Mucosa of rectum (tissue), 2 donors: Measurements from ENCODE around the gene RFX3.

Experiments used
- H3K27ac ChIP-seq, 2 donors: one replicate each; pipeline ENCODE4 v1.7.0; 2013; ENCODE audit warnings: inconsistent platforms in 2 of 2, low read depth in 2 of 2, low read length in 2 of 2
- H3K27me3 ChIP-seq, 2 donors: one replicate each; pipeline ENCODE4 v1.7.0; 2013; ENCODE audit warnings: low read length in 2 of 2; ENCODE audit not compliant: control insufficient read depth in 2 of 2, insufficient read depth in 2 of 2
- H3K36me3 ChIP-seq, 2 donors: one replicate each; pipeline ENCODE4 v1.7.0; 2013; ENCODE audit warnings: low read length in 2 of 2; ENCODE audit not compliant: control insufficient read depth in 2 of 2, insufficient read depth in 2 of 2
- H3K4me1 ChIP-seq, 2 donors: one replicate each; pipeline ENCODE4 v1.7.0; 2013; ENCODE audit warnings: low read length in 2 of 2, mild to moderate bottlenecking in 1 of 2; ENCODE audit not compliant: control insufficient read depth in 2 of 2, insufficient read depth in 2 of 2
- H3K4me3 ChIP-seq, 2 donors: one replicate each; pipeline ENCODE4 v1.7.0; 2013; ENCODE audit warnings: low read length in 2 of 2
- H3K9ac ChIP-seq, 2 donors: one replicate each; pipeline ENCODE4 v1.7.0; 2013; ENCODE audit warnings: low read length in 2 of 2, low read depth in 1 of 2, mild to moderate bottlenecking in 1 of 2
- H3K9me3 ChIP-seq, 2 donors: one replicate each; pipeline ENCODE4 v1.7.0; 2013; ENCODE audit warnings: low read length in 2 of 2; ENCODE audit not compliant: control insufficient read depth in 2 of 2
- donor health status: healthy.
- donor health status: Normal muscosa, but diverticular disease.

RFX3 gene

DNA sequence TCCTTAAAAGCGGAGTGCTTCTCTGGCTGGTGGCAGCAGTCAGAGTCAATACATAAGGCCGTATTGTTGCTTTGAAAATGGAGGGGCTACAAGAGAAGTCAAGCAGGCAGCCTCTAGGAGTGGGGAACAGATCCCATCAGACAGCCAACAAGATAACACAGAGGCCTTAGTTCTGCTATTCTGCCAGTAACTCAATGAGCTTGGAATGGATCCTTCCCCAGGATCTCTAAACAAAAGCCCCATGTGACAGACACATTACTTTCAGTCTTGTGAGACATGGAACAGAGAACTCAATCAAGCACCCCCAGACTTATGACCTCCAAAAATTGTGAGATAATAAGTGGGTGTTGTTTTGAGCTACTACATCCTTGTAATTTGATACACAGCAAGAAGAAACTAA is 158.6 kb downstream of the RFX3 start:
- Histone ChIP-seq H3K36me3 (no peaks in the 10 kb centered on the region), H3K9ac (no peak overlapping the region), H3K4me1 (no peaks in the 10 kb centered on the region), H3K9me3 (no peaks in the 10 kb centered on the region), H3K27me3 (no peaks in the 10 kb centered on the region), H3K4me3 (no peak overlapping the region), H3K27ac (no peak overlapping the region)

DNA sequence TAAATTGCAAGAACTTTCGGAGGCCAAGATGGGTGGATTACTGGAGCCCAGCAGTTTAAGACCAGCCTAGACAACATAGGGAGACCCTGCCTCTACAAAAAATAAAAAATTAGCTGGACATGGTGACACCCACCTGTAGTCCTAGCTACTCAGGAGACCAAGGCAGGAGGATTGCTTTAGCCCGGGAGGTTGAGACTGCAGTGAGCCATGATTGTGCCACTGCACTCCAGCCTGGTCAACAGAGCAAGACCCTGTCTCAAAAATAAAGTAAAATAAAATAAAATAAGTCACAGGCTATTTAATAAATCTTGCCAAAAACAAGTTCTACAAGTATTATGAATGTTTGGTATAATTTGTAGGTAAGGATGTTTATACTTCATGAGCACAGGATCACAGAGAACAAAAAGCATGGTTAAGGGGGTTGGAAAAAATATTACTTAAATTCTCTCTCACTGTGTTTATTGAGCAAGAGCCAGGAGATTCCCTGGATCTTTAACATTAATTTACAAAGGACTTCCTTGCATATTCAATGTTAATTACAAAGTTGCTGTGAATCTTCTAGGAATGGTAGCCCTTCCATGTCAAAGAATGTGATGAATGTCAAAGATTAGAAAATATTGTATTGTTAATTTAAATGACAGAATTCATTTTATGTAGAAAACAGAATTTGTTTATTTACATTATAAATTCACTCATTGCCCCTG is 164.0 kb downstream of the RFX3 start:
- no peaks in the 10 kb centered on the region for H3K9me3 ChIP-seq
- H3K27me3 ChIP-seq, result no peaks in the 10 kb centered on the region
- no peaks in the 10 kb centered on the region for H3K36me3 ChIP-seq
- H3K9ac ChIP-seq, result no peak overlapping the region
- no peak overlapping the region for H3K4me3 ChIP-seq
- no peaks in the 10 kb centered on the region for H3K4me1 ChIP-seq
- no peak overlapping the region for H3K27ac ChIP-seq

DNA sequence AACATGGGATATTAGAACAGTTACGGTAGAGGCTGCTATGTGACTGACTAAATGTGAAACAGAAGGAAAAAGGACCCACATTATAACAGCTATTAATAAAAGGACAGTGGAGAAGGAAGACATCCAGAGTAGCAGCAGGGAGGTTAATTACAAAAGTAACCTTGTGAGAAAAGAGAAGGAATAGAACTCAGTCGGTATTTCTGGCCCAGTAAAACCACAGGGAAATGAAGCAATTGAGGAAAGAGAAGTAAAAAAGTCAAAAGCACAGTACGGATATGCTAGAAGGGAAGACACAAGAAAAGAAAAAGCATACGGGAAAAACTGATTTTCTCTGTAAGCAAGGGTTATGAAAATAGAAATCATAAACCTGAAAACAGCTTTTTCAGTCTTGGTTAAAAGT is 164.7 kb downstream of the RFX3 start:
- Histone ChIP-seq H3K27me3 (no peaks in the 10 kb centered on the region), H3K36me3 (no peaks in the 10 kb centered on the region), H3K27ac (no peak overlapping the region), H3K9ac (no peak overlapping the region), H3K4me3 (no peak overlapping the region), H3K9me3 (no peaks in the 10 kb centered on the region), H3K4me1 (no peaks in the 10 kb centered on the region)

DNA sequence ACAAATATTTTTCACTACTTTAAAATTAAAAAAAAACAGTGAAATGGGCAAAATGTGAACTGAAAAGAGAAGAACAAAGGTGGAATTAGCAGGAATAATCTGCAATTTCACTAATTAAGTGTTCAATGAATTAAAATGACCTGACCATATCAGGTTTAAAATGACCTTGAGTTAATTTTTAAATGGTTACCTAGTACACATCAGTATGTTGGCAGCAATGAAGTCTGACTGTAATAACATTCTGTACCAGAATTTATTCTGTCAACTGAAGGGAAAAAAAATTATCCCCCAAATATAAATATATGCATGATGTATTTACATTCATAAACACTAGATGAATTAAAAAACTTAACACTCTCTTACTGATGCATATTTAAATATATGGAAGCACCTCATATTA is 165.6 kb downstream of the RFX3 start:
- H3K9me3 ChIP-seq, result no peaks in the 10 kb centered on the region
- no peaks in the 10 kb centered on the region for H3K36me3 ChIP-seq
- no peak overlapping the region for H3K27ac ChIP-seq
- no peak overlapping the region for H3K9ac ChIP-seq
- H3K27me3 ChIP-seq, result no peaks in the 10 kb centered on the region
- no peaks in the 10 kb centered on the region for H3K4me1 ChIP-seq
- no peak overlapping the region for H3K4me3 ChIP-seq

DNA sequence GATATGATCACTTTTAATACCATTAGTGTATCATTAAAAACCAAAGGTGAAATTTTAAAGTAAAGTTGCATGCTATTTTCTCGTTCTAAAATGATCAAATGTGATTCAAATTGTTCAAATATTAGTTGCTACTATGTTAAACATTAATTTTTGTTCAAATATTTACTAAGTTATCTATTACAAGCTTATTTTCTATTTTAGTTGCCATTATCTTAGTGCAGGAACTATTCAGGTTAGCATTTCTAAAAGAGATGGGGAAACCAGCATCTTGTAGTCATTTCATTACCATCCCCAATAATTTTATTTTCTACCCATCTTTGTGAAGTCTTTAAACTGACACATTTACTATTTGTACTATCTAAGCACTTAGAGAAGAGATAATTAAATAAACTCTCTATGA is 166.0 kb downstream of the RFX3 start:
- Histone ChIP-seq H3K36me3 (no peaks in the 10 kb centered on the region), H3K9ac (no peak overlapping the region), H3K9me3 (no peaks in the 10 kb centered on the region), H3K27me3 (no peaks in the 10 kb centered on the region), H3K27ac (no peak overlapping the region), H3K4me3 (no peak overlapping the region), H3K4me1 (no peaks in the 10 kb centered on the region)

DNA sequence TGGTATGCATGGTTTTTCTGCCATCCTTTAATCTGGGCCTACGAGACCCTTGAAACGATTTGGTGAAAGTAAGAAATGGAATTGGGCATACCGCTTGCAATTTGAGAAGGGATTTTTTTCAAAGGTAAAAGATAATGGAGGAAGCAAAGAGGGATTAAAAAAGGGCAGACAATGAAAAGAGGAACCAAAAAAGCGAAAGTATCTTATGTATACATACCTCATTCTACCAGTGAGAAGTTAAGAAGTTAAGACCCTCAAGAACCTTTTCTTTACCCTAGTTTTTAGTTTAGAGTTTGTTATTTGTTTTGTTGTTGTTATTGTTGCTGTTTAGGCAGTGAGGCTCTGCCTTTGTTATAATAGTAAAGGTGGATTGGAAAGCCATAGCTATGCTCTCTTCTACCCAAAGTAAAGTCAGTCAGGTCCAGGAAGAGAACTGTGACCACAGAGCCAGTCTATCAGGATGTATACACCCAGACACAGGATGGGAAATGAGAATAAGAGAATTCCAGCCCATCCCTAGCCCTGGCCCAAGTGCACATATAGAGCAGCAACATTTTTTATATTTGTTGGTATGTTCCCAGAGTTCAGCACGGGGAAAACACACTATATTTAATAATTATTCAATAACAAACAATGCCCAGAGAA is 166.6 kb downstream of the RFX3 start:
- Histone ChIP-seq H3K27me3 (no peaks in the 10 kb centered on the region), H3K9ac (no peak overlapping the region), H3K9me3 (no peaks in the 10 kb centered on the region), H3K36me3 (no peaks in the 10 kb centered on the region), H3K4me3 (no peak overlapping the region), H3K4me1 (no peaks in the 10 kb centered on the region), H3K27ac (no peak overlapping the region)

DNA sequence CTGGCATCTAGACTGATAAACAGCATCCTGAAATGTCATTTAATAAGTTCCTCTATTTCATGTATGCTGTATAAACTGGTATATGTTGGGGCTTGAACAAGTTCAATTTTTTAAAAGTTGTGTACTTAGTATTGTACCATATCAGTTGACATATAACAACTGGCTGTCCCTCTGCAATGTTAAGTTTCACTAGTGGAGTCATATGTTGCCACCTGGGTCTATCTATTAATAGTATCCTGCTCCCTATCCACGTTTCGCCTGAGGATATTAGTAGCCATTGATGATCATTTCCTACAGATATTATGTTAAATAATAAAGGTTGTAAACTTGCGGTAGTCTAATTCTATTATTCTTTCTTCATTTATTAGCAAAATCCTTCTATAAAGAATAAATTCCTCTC is 177.6 kb downstream of the RFX3 start:
- Histone ChIP-seq H3K36me3 (no peaks in the 10 kb centered on the region), H3K27ac (no peak overlapping the region), H3K4me3 (no peak overlapping the region), H3K27me3 (no peaks in the 10 kb centered on the region), H3K9ac (no peak overlapping the region), H3K9me3 (no peaks in the 10 kb centered on the region), H3K4me1 (no peaks in the 10 kb centered on the region)

DNA sequence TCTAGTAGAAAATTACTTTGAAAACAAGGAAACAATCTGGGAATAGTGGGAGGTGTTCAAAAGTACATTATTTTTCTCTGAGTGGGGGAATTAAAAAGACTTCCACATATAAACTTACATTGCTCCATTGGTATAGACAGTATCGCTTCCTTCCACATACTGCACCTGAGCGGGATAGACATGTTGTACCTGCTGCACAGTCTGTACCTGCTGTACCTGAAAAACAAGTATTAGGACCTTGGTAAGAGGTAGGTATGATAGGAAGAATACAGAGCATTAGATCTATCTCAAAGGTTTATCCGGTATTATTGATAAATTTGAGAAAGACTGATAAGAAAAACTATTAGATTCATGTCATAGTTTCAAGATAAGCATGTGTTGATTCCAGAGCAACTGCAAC is 179.3 kb downstream of the RFX3 start:
- no peak overlapping the region for H3K9ac ChIP-seq
- no peaks in the 10 kb centered on the region for H3K36me3 ChIP-seq
- H3K4me1 ChIP-seq, result no peaks in the 10 kb centered on the region

DNA sequence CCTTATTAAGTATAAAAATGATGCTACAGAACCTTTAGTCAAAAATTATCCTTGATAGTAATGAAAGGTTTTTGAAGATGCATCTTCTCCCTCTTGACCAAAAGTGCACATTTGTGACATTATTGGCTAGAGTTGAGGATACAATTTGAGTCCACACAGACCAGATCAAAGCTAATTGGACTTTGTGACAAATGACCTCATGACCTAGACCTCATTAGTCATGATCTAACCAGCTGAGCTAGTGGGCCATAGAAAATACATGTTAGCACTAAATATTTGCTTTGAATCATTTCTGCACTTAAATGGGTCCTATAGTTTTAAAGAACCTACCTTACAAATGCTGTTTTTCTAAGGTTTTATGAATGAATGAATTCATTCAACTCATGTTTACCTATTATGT is 182.1 kb downstream of the RFX3 start:
- Histone ChIP-seq H3K4me1 (no peaks in the 10 kb centered on the region), H3K4me3 (no peak overlapping the region), H3K27me3 (no peaks in the 10 kb centered on the region), H3K27ac (no peak overlapping the region), H3K36me3 (no peaks in the 10 kb centered on the region), H3K9me3 (no peaks in the 10 kb centered on the region), H3K9ac (no peak overlapping the region)

More for the DNA sequence above, 179.3 kb downstream of the RFX3 start:
- no peaks in the 10 kb centered on the region for H3K9me3 ChIP-seq
- H3K27ac ChIP-seq, result no peak overlapping the region
- H3K27me3 ChIP-seq, result no peaks in the 10 kb centered on the region
- H3K4me3 ChIP-seq, result no peak overlapping the region

DNA sequence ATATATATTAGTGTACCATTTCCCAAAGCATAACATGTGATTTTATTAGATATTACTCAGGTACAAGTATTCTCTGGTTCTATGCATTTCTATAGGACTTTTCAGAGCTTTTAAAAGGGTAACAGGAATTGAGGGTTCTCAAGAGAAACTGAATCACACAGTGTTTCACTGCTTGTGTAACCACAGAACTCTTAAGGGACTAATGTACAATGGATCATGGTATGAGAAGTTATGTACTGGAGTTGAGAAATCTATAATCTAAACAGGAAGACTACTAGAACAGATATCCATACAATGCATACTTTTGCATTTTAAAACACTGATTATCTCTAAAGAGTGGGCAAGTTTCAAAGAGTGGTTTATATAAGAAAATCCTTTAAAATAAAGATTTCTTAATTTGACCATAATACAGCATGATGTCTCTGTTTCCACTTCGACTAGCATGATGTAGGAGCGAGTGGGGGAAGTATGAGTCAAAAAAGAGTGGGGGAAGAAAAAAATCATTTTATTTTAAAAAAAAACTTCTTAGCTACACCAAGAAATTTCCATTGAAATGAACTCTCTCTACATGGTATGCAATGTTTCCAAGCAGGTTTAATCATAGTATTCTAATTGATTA is 183.5 kb downstream of the RFX3 start:
- Histone ChIP-seq H3K9me3 (no peaks in the 10 kb centered on the region), H3K36me3 (no peaks in the 10 kb centered on the region), H3K4me3 (no peak overlapping the region)

More for the DNA sequence above, 183.5 kb downstream of the RFX3 start:
- H3K9ac ChIP-seq, result no peak overlapping the region
- H3K4me1 ChIP-seq, result no peaks in the 10 kb centered on the region
- no peaks in the 10 kb centered on the region for H3K27me3 ChIP-seq
- H3K27ac ChIP-seq, result no peak overlapping the region
